A549 (cell line): Measurements from ENCODE around the gene PTPN6. TPM values are rescaled to one million over a fixed set of nuclear protein-coding genes. Genes with fewer than 3 reads are reported as not detected.

Experiments
- ATAC-seq, 2 experiments: fragments of 200-7000 bp in 1 of 2; fragments of >200 bp in 1 of 2; cut with Nextera tagmentation in 1 of 2; cut with Tn5 transposase in 1 of 2; 3 replicates each; pipeline versions ENCODE4 v1.8.0 to v1.9.1; 2018 to 2020; ENCODE audit warnings: mild to moderate bottlenecking in 1 of 2, moderate library complexity in 1 of 2
- CTCF ChIA-PET: fragments of 300-600 bp; sonication (Branson Sonifier 250); formaldehyde crosslinking; extraction: SDS; loops from one replicate; lab custom pipeline; 2021; ENCODE audit warnings: antibody characterized with exemption, inconsistent platforms; lab: Yijun Ruan, JAX
- POLR2A ChIA-PET: fragments of 350-600 bp; formaldehyde crosslinking; extraction: SDS; loops from one replicate; lab custom pipeline; 2021; ENCODE audit warnings: antibody characterized with exemption, inconsistent platforms; lab: Yijun Ruan, JAX
- DNase-seq, 2 experiments: peaks; one replicate each; pipeline versions ENCODE4 v3.0.0 to v3.0.0-alpha.2; 2011 to 2016; ENCODE audit warnings: low read depth in 1 of 2, low spot score in 1 of 2
- FAIRE-seq: peaks from 2 replicates; lab custom pipeline; 2011; peaks lifted over from hg19 to GRCh38; lab: Jason Lieb, UNC
- H3K27ac ChIP-seq, 2 experiments: fragments of >200 bp; sonication (Bioruptor Twin); formaldehyde crosslinking; 3 replicates each; pipeline ENCODE4 v1.5.1; 2016 to 2017
- H3K4me1 ChIP-seq: fragments of >200 bp; sonication (Bioruptor Twin); formaldehyde crosslinking; 3 replicates; pipeline ENCODE4 v1.6.1; 2016
- H3K4me2 ChIP-seq: fragments of >200 bp; sonication (Bioruptor Twin); formaldehyde crosslinking; 3 replicates; pipeline ENCODE4 v1.6.1; 2016
- H3K4me3 ChIP-seq: fragments of >200 bp; sonication (Bioruptor Twin); formaldehyde crosslinking; 3 replicates; pipeline ENCODE4 v1.5.1; 2016
- H3K9me3 ChIP-seq: fragments of >200 bp; sonication (Bioruptor Twin); formaldehyde crosslinking; 3 replicates; pipeline ENCODE4 v1.6.1; 2016
- CEBPB ChIP-seq, 2 experiments: fragments of >200 bp in 1 of 2; sonication (Bioruptor Twin) in 1 of 2; formaldehyde crosslinking in 1 of 2; IDR thresholded peaks; 2 replicates each; pipeline ENCODE4 v1.6.1; 2012 to 2016
- EHMT2 ChIP-seq: fragments of 200-600 bp; sonication (generic); IDR thresholded peaks from 2 replicates; pipeline ENCODE4 v1.6.1; 2016; ENCODE audit warnings: antibody characterized with exemption, low read depth, mild to moderate bottlenecking, moderate library complexity
- FOSB ChIP-seq: fragments of 250-450 bp; sonication (Bioruptor Pico); IDR thresholded peaks from 2 replicates; pipeline ENCODE4 v1.5.0; 2020; ENCODE audit warnings: mild to moderate bottlenecking, moderate library complexity
- FOXS1 ChIP-seq: fragments of 250-450 bp; sonication (Bioruptor Pico); IDR thresholded peaks from 2 replicates; pipeline ENCODE4 v1.5.0; 2020; ENCODE audit warnings: mild to moderate bottlenecking, moderate library complexity
- HDAC2 ChIP-seq: fragments of 200-600 bp; sonication (generic); IDR thresholded peaks from 2 replicates; pipeline ENCODE4 v1.6.1; 2016
- HES2 ChIP-seq: fragments of >200 bp; sonication (Bioruptor Twin); formaldehyde crosslinking; IDR thresholded peaks from 2 replicates; pipeline ENCODE4 v1.6.1; 2016
- KDM1A ChIP-seq: fragments of 200-600 bp; sonication (generic); IDR thresholded peaks from 2 replicates; pipeline ENCODE4 v1.6.1; 2016; ENCODE audit warnings: low read depth, mild to moderate bottlenecking
- PHF8 ChIP-seq: fragments of 200-600 bp; sonication (generic); IDR thresholded peaks from 2 replicates; pipeline ENCODE4 v1.6.1; 2016; ENCODE audit warnings: low read depth, mild to moderate bottlenecking, antibody characterized with exemption, moderate library complexity, borderline replicate concordance
- POLR2A ChIP-seq: IDR thresholded peaks from 2 replicates; pipeline ENCODE4 v1.6.1; 2012; ENCODE audit warnings: mild to moderate bottlenecking, low read length
- POLR2AphosphoS2 ChIP-seq: conservative IDR thresholded peaks from 2 replicates; pipeline ENCODE4 v1.6.1; 2012; ENCODE audit warnings: low read length, improper control_type of control experiment, inconsistent platforms
- RAD21 ChIP-seq, 2 experiments: fragments of >200 bp in 1 of 2; sonication (Bioruptor Twin) in 1 of 2; formaldehyde crosslinking in 1 of 2; IDR thresholded peaks in 1 of 2; conservative IDR thresholded peaks in 1 of 2; 2 replicates in 1 of 2; 3 replicates in 1 of 2; pipeline ENCODE4 v1.6.1; 2012 to 2018; ENCODE audit warnings: inconsistent platforms in 1 of 2
- RCOR1 ChIP-seq: fragments of 150-350 bp; IDR thresholded peaks from 2 replicates; pipeline ENCODE4 v1.6.1; 2014; ENCODE audit warnings: antibody characterized with exemption, low read length, low read depth
- RFX5 ChIP-seq: fragments of 450-650 bp; IDR thresholded peaks from 2 replicates; pipeline ENCODE4 v1.7.1; 2014; ENCODE audit warnings: antibody characterized with exemption, mild to moderate bottlenecking, moderate library complexity
- RNF2 ChIP-seq: fragments of 200-600 bp; sonication (generic); IDR thresholded peaks from 2 replicates; pipeline ENCODE4 v1.6.1; 2016; ENCODE audit warnings: low read depth, mild to moderate bottlenecking, antibody characterized with exemption, moderate library complexity, borderline replicate concordance
- SMC3 ChIP-seq: fragments of >200 bp; sonication (Bioruptor Twin); formaldehyde crosslinking; IDR thresholded peaks from 3 replicates; pipeline ENCODE4 v1.6.1; 2018; ENCODE audit warnings: inconsistent platforms
- SREBF2 ChIP-seq: fragments of 450-650 bp; IDR thresholded peaks from 2 replicates; pipeline ENCODE4 v1.6.1; 2014; ENCODE audit warnings: mild to moderate bottlenecking, moderate library complexity
- TFCP2L1 ChIP-seq: fragments of 250-450 bp; sonication (Bioruptor Pico); IDR thresholded peaks from 2 replicates; pipeline ENCODE4 v1.5.0; 2021; ENCODE audit warnings: mild to moderate bottlenecking
- ZFP36 ChIP-seq: fragments of 450-650 bp; IDR thresholded peaks from 2 replicates; pipeline ENCODE4 v1.6.1; 2014; ENCODE audit warnings: borderline replicate concordance; ENCODE audit not compliant: partially characterized antibody
- WGBS: methylation state at CpG from one replicate; pipeline ENCODE4 v1.1.6; 2017; ENCODE audit errors: missing lambda C conversion rate; 5-methylcytosine and 5-hydroxymethylcytosine counted together
- polyA plus RNA-seq, 4 experiments: library from polyadenylated mRNA; depleted of rRNA in 3 of 4; stranded (reverse); fragments of >200 nt; fragmentation: RNase III in 1 of 4; extraction: RNeasy Plus Mini Kit Qiagen cat#74134 plus additional on column Dnase treatment in 1 of 4; gene quantifications; 2 replicates in 3 of 4; 3 replicates in 1 of 4; pipeline ENCODE4 v1.2.3, GENCODE V29; 2011 to 2017
- TF ChIP-seq, protein P1 (sequence below): IDR thresholded peaks from 2 replicates; pipeline ENCODE4 v1.6.1; 2012
- TF ChIP-seq, protein P2 (sequence below): fragments of 250-450 bp; sonication (Bioruptor Pico); IDR thresholded peaks from 2 replicates; pipeline ENCODE4 v1.5.0; 2021; ENCODE audit warnings: mild to moderate bottlenecking, moderate library complexity, borderline replicate concordance
- TF ChIP-seq, protein P3 (sequence below): IDR thresholded peaks from 2 replicates; pipeline ENCODE4 v1.6.1; 2012; ENCODE audit warnings: low read depth, borderline replicate concordance

PTPN6 gene
- polyA plus RNA-seq, 2 of the 4 experiments (the other 2 are of a cell fraction), result 15.1 to 18.9 TPM

- CTCF ChIA-PET, result interaction anchor here (0.7 to 22.6 kb wide), 17 partner anchors 11 to 169 kb away, joined by 3 to 370 read pairs (median 5); partner anchors contain the start of genes ATN1, LRRC23, SPSB2 and TPI1
- no peak for DNase-seq
- no peak for FAIRE-seq
- TF ChIP-seq TFCP2L1 (CRISPR knock-in tag) (0 out of 2 replicates have a peak, but pooled peaks have one; percentile 45), HES2 (no peak), POLR2AphosphoS2 (0 out of 2 replicates have a peak, but pooled peaks have one; percentile 22), SREBF2 (no peak)
- TF ChIP-seq, protein P1, sequence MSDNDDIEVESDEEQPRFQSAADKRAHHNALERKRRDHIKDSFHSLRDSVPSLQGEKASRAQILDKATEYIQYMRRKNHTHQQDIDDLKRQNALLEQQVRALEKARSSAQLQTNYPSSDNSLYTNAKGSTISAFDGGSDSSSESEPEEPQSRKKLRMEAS, result no peak
- TF ChIP-seq, all 56 proteins: peak for 2
- Histone ChIP-seq H3K27ac (peak overlapping the region; percentile 61 to 92), H3K9me3 (no peaks in the 10 kb centered on the region), H3K4me2 (peak overlapping the region; percentile 71), H3K4me1 (peaks cover 46% of the 10 kb centered on the region), H3K4me3 (peak overlapping the region; percentile 24; the same call in 2 of the 3 replicates)
- ATAC-seq, result no peak; a peak in 1 of 6 replicates
- 85% methylated on average over 32 of the region's 32 CpGs for WGBS
- POLR2A ChIA-PET, result interaction anchor here (0.6 to 3.8 kb wide), 9 partner anchors 8 to 71 kb away, joined by 3 to 44 read pairs (median 4); partner anchors contain the start of genes SPSB2 and TPI1
Observed at GRCh38 chr12:6938353-6939190, 12.6 kb upstream of the PTPN6 start.

GRCh38 chr12:6939191-6939540 lies 12.0 kb upstream of the PTPN6 start:
- peaks cover 40% of the 10 kb centered on the region for H3K4me1 ChIP-seq
- no peak for DNase-seq
- peak overlapping the region in 1 of 2 experiments; percentile 92; a peak in 2 of 6 replicates for H3K27ac ChIP-seq
- no peak for ATAC-seq
- H3K4me2 ChIP-seq, result no peak overlapping the region
- POLR2A ChIA-PET, result interaction anchor here (1.5 kb wide), 1 partner anchor 13 kb away, joined by 4 read pairs; no protein-coding TSS in a partner anchor
- CTCF ChIA-PET, result interaction anchor here (1.0 to 22.6 kb wide), 11 partner anchors 11 to 78 kb away, joined by 3 to 370 read pairs (median 18); partner anchors contain the start of genes ATN1, SPSB2 and TPI1
- 82% methylated on average over 2 of the region's 2 CpGs for WGBS
- H3K9me3 ChIP-seq, result no peaks in the 10 kb centered on the region
- FAIRE-seq, result no peak
- TF ChIP-seq, protein P2, sequence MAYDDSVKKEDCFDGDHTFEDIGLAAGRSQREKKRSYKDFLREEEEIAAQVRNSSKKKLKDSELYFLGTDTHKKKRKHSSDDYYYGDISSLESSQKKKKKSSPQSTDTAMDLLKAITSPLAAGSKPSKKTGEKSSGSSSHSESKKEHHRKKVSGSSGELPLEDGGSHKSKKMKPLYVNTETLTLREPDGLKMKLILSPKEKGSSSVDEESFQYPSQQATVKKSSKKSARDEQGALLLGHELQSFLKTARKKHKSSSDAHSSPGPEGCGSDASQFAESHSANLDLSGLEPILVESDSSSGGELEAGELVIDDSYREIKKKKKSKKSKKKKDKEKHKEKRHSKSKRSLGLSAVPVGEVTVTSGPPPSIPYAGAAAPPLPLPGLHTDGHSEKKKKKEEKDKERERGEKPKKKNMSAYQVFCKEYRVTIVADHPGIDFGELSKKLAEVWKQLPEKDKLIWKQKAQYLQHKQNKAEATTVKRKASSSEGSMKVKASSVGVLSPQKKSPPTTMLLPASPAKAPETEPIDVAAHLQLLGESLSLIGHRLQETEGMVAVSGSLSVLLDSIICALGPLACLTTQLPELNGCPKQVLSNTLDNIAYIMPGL (CRISPR knock-in tag), result no peak
- TF ChIP-seq FOXS1 (no peak), KDM1A (no peak), FOSB (CRISPR knock-in tag) (no peak), RCOR1 (no peak), HDAC2 (no peak), RAD21 (conservative IDR thresholded peaks at IDR 0.05 in 1 of 2, IDR thresholded peaks at IDR 0.05 in 1 of 2) (no peak), PHF8 (no peak), SMC3 (no peak), EHMT2 (no peak), ZFP36 (no peak), RNF2 (no peak), RFX5 (no peak), POLR2A (no peak), CEBPB (IDR thresholded peaks at IDR 0.05) (no peak)
- TF ChIP-seq, protein P3, sequence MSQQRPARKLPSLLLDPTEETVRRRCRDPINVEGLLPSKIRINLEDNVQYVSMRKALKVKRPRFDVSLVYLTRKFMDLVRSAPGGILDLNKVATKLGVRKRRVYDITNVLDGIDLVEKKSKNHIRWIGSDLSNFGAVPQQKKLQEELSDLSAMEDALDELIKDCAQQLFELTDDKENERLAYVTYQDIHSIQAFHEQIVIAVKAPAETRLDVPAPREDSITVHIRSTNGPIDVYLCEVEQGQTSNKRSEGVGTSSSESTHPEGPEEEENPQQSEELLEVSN, result no peak
- no peak overlapping the region for H3K4me3 ChIP-seq
